ENCODE measurements around the gene BCKDHB. TPM values are rescaled to one million over a fixed set of nuclear protein-coding genes. Genes with fewer than 3 reads are reported as not detected.

Gene BCKDHB
- total and polyA plus RNA-seq, 2 donors (not counting 1 experiment from before 2014, with no cell fraction given): 9.6 to 20.1 TPM

GRCh38 chr6:80170433-80170832 lies 64.0 kb downstream of the BCKDHB start:
- Histone ChIP-seq H3K4me2 (replicated peaks; ENCODE audit: low read depth, low read length, poor library complexity, severe bottlenecking) (no peak overlapping the region), H3K79me2 (ENCODE audit: control insufficient read depth, insufficient read depth, low read length) (no peaks in the 10 kb centered on the region), H2AFZ (ENCODE audit: insufficient read depth, low read depth, low read length, poor library complexity, severe bottlenecking) (no peak overlapping the region), H3K27me3 (replicated peaks in 1 of 4; ENCODE audit: control extremely low read depth in 1 of 4, control insufficient read depth in 3 of 4, insufficient read depth in 4 of 4, low read length in 3 of 4) (no peaks in the 10 kb centered on the region), H4K20me1 (ENCODE audit: control insufficient read depth, insufficient read depth, low read length, poor library complexity, severe bottlenecking) (no peaks in the 10 kb centered on the region), H3K36me3 (replicated peaks in 1 of 2; ENCODE audit: control extremely low read depth in 1 of 2, control insufficient read depth in 1 of 2, extremely low read depth in 1 of 2, insufficient read depth in 2 of 2, low read length in 1 of 2) (peaks cover 1 to 10% of the 10 kb centered on the region in 2 experiments), H3K9me3 (ENCODE audit: control extremely low read depth in 1 of 3, control insufficient read depth in 2 of 3, insufficient read depth in 1 of 3, low read length in 2 of 3) (no peaks in the 10 kb centered on the region), H3K9ac (ENCODE audit: low read length) (no peak overlapping the region), H3K4me3 (ENCODE audit: control extremely low read depth in 1 of 5, extremely low read depth in 1 of 5, insufficient read depth in 1 of 5, low read depth in 2 of 5, low read length in 4 of 5) (no peak overlapping the region), H3K27ac (ENCODE audit: low read length in 2 of 2) (no peak overlapping the region), H3K4me1 (ENCODE audit: control insufficient read depth in 2 of 2, insufficient read depth in 2 of 2, low read length in 2 of 2) (no peaks in the 10 kb centered on the region)
- Mint-ChIP-seq H3K4me3 (no peak overlapping the region), H3K9me3 (ENCODE audit: insufficient read depth) (no peaks in the 10 kb centered on the region), H3K27ac (no peak overlapping the region), H3K27me3 (no peaks in the 10 kb centered on the region), H3K4me1 (no peaks in the 10 kb centered on the region)
- DNase-seq (no peak), ATAC-seq (ENCODE audit: low read depth) (no peak)
- whole genome bisulfite sequencing (ENCODE audit: insufficient coverage): no CpG with 5 or more reads among the region's 3 CpGs
- no peak for TF ChIP-seq CTCF (IDR thresholded peaks at IDR 0.05)
- no peak for TF ChIP-seq EZH2 (IDR thresholded peaks at IDR 0.05; ENCODE audit: borderline replicate concordance, insufficient read depth, low read depth, low read length, poor library complexity, severe bottlenecking)
- intact Hi-C loops (cut with micrococcal nuclease): no loop called here
- POLR2A ChIA-PET: no interaction called here
- CTCF ChIA-PET: no interaction called here

- Histone ChIP-seq H3K4me3 (ENCODE audit: control extremely low read depth in 1 of 5, extremely low read depth in 1 of 5, insufficient read depth in 1 of 5, low read depth in 2 of 5, low read length in 4 of 5) (no peak overlapping the region), H3K36me3 (replicated peaks in 1 of 2; ENCODE audit: control extremely low read depth in 1 of 2, control insufficient read depth in 1 of 2, extremely low read depth in 1 of 2, insufficient read depth in 2 of 2, low read length in 1 of 2) (peaks cover 1 to 4% of the 10 kb centered on the region in 2 experiments), H3K4me2 (replicated peaks; ENCODE audit: low read depth, low read length, poor library complexity, severe bottlenecking) (no peak overlapping the region), H3K4me1 (ENCODE audit: control insufficient read depth in 2 of 2, insufficient read depth in 2 of 2, low read length in 2 of 2) (no peaks in the 10 kb centered on the region), H3K9me3 (ENCODE audit: control extremely low read depth in 1 of 3, control insufficient read depth in 2 of 3, insufficient read depth in 1 of 3, low read length in 2 of 3) (no peaks in the 10 kb centered on the region), H2AFZ (ENCODE audit: insufficient read depth, low read depth, low read length, poor library complexity, severe bottlenecking) (no peak overlapping the region), H3K79me2 (ENCODE audit: control insufficient read depth, insufficient read depth, low read length) (no peaks in the 10 kb centered on the region), H3K27ac (ENCODE audit: low read length in 2 of 2) (no peak overlapping the region), H4K20me1 (ENCODE audit: control insufficient read depth, insufficient read depth, low read length, poor library complexity, severe bottlenecking) (no peaks in the 10 kb centered on the region), H3K9ac (ENCODE audit: low read length) (no peak overlapping the region), H3K27me3 (replicated peaks in 1 of 4; ENCODE audit: control extremely low read depth in 1 of 4, control insufficient read depth in 3 of 4, insufficient read depth in 4 of 4, low read length in 3 of 4) (no peaks in the 10 kb centered on the region)
- H3K9me3 Mint-ChIP-seq (ENCODE audit: insufficient read depth): no peaks in the 10 kb centered on the region
- no peaks in the 10 kb centered on the region for H3K27me3 Mint-ChIP-seq
- H3K4me1 Mint-ChIP-seq: no peaks in the 10 kb centered on the region
- no peak overlapping the region for H3K27ac Mint-ChIP-seq
- ATAC-seq (ENCODE audit: low read depth) (no peak), DNase-seq (no peak)
- H3K4me3 Mint-ChIP-seq: no peak overlapping the region
- POLR2A ChIA-PET: no interaction called here
- intact Hi-C loops (cut with micrococcal nuclease): no loop called here
- no peak for TF ChIP-seq EZH2 (IDR thresholded peaks at IDR 0.05; ENCODE audit: borderline replicate concordance, insufficient read depth, low read depth, low read length, poor library complexity, severe bottlenecking)
- TF ChIP-seq CTCF (IDR thresholded peaks at IDR 0.05): no peak
- CTCF ChIA-PET: no interaction called here
- no CpG with 5 or more reads among the region's 1 CpG for WGBS (ENCODE audit: insufficient coverage)
These were observed 66.9 kb downstream of the BCKDHB start for GRCh38 chr6:80173411-80173810.

All from B cell (primary cell).